Prostate gland (tissue), 2 donors: Measurements from ENCODE around the gene FLVCR2.

Source experiments
- POLR2A ChIP-seq: fragments of 450-650 bp; IDR thresholded peaks from one replicate; pipeline ENCODE4 v1.6.1; 2016; ENCODE audit warnings: antibody characterized with exemption, mild to moderate bottlenecking
- POLR2AphosphoS5 ChIP-seq: sonication (generic); formaldehyde crosslinking; IDR thresholded peaks from one replicate; pipeline ENCODE4 v1.6.1; 2017; ENCODE audit warnings: antibody characterized with exemption
- TF ChIP-seq, protein P1 (sequence below), 4 experiments: fragments of 200-600 bp in 2 of 4; fragments of 450-650 bp in 2 of 4; sonication (generic) in 2 of 4; IDR thresholded peaks; 1 replicate in 3 of 4; 2 replicates in 1 of 4; pipeline ENCODE4 v1.5.1; 2016 to 2019; ENCODE audit warnings: antibody characterized with exemption in 4 of 4, mild to moderate bottlenecking in 2 of 4, moderate library complexity in 2 of 4

DNA sequence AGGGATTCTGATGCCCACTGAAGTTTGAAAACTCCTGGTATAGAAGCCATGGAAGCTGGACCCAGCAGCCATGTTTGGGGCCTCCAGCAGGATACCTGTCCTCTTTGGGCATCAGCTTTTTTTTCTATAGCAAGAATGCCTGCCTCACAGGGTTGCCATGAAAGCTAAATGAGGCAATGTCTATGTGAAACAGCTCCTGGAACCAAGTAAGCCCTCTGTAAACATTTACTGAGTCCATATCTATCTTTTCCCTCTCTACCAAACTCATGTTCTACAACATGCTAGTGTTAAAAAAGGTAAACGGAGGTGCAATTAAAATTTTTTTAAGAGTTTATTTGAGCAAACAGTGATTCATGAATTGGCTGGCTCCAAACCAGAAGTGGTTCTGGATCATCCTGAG, 28.6 kb downstream of the FLVCR2 start:
- peak; percentile 29 for TF ChIP-seq POLR2AphosphoS5
- TF ChIP-seq, protein P1, sequence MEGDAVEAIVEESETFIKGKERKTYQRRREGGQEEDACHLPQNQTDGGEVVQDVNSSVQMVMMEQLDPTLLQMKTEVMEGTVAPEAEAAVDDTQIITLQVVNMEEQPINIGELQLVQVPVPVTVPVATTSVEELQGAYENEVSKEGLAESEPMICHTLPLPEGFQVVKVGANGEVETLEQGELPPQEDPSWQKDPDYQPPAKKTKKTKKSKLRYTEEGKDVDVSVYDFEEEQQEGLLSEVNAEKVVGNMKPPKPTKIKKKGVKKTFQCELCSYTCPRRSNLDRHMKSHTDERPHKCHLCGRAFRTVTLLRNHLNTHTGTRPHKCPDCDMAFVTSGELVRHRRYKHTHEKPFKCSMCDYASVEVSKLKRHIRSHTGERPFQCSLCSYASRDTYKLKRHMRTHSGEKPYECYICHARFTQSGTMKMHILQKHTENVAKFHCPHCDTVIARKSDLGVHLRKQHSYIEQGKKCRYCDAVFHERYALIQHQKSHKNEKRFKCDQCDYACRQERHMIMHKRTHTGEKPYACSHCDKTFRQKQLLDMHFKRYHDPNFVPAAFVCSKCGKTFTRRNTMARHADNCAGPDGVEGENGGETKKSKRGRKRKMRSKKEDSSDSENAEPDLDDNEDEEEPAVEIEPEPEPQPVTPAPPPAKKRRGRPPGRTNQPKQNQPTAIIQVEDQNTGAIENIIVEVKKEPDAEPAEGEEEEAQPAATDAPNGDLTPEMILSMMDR (IDR thresholded peaks at IDR 0.05), result no peak
- no peak for TF ChIP-seq POLR2A
